IMR-90 (cell line): Measurements from ENCODE around the gene GSG1L. TPM values are rescaled to one million over a fixed set of nuclear protein-coding genes. Genes with fewer than 3 reads are reported as not detected.

Source experiments
- ATAC-seq: fragments of 200-7000 bp; cut with Tn5 transposase; 2 replicates; pipeline ENCODE4 v1.9.1; 2020; ENCODE audit warnings: low read depth, mild to moderate bottlenecking, moderate library complexity
- BruUV-seq: library from RNA; stranded (reverse); fragments of 400-500 nt; replicated peaks from 2 replicates; lab custom pipeline; 2021; lab: Mats Ljungman, UMichigan
- CTCF ChIA-PET: fragments of 300-600 bp; formaldehyde crosslinking; extraction: SDS; loops from one replicate; lab custom pipeline; 2021; ENCODE audit warnings: antibody characterized with exemption; lab: Yijun Ruan, JAX
- POLR2A ChIA-PET: fragments of 300-600 bp; sonication (Branson Sonifier 250); formaldehyde crosslinking; loops from one replicate; lab custom pipeline; 2022; ENCODE audit warnings: antibody characterized with exemption; ENCODE audit not compliant: unreplicated experiment; lab: Charles Lee
- DNase-seq: peaks from one replicate; pipeline ENCODE4 v3.0.0; 2013
- H2AFZ ChIP-seq: replicated peaks from 2 replicates; pipeline ENCODE3; 2013; ENCODE audit warnings: low read length, mild to moderate bottlenecking; ENCODE audit not compliant: poor library complexity
- H2AK5ac ChIP-seq: 2 replicates; pipeline ENCODE4 v1.6.1; 2013; ENCODE audit warnings: low read depth, low read length, inconsistent platforms
- H2AK9ac ChIP-seq: replicated peaks from 2 replicates; pipeline ENCODE3; 2013; ENCODE audit warnings: mild to moderate bottlenecking, low read depth, low read length, moderate library complexity; ENCODE audit not compliant: poor library complexity
- H2BK120ac ChIP-seq: 2 replicates; pipeline ENCODE4 v1.6.1; 2013; ENCODE audit warnings: low read depth, low read length, inconsistent platforms
- H2BK15ac ChIP-seq: 3 replicates; pipeline ENCODE4 v1.6.1; 2013; ENCODE audit warnings: low read depth, low read length, inconsistent platforms
- H2BK20ac ChIP-seq: 2 replicates; pipeline ENCODE4 v1.6.1; 2013; ENCODE audit warnings: low read depth, mild to moderate bottlenecking, inconsistent platforms, low read length, moderate library complexity
- H2BK5ac ChIP-seq: 2 replicates; pipeline ENCODE4 v1.6.1; 2013; ENCODE audit warnings: mild to moderate bottlenecking, low read depth, low read length, inconsistent platforms; ENCODE audit not compliant: poor library complexity, severe bottlenecking
- H3K14ac ChIP-seq: replicated peaks from 2 replicates; pipeline ENCODE4 v1.6.1; 2013; ENCODE audit warnings: low read depth, low read length, inconsistent platforms
- H3K18ac ChIP-seq: 2 replicates; pipeline ENCODE4 v1.6.1; 2013; ENCODE audit warnings: low read depth, low read length, control low read depth
- H3K23ac ChIP-seq: 2 replicates; pipeline ENCODE4 v1.6.1; 2013; ENCODE audit warnings: low read depth, low read length, inconsistent platforms
- H3K27ac ChIP-seq: 2 replicates; pipeline ENCODE4 v1.5.1; 2013; ENCODE audit warnings: mild to moderate bottlenecking, control low read depth, low read length; ENCODE audit not compliant: insufficient read depth
- H3K27me3 ChIP-seq: 2 replicates; pipeline ENCODE4 v1.6.1; 2013; ENCODE audit warnings: low read length; ENCODE audit not compliant: control insufficient read depth, insufficient read depth
- H3K36me3 ChIP-seq: 2 replicates; pipeline ENCODE4 v1.6.1; 2013; ENCODE audit warnings: low read length, mixed read lengths; ENCODE audit not compliant: control insufficient read depth, insufficient read depth
- H3K4ac ChIP-seq: 2 replicates; pipeline ENCODE4 v1.6.1; 2013; ENCODE audit warnings: low read depth, low read length, inconsistent platforms
- H3K4me1 ChIP-seq: 2 replicates; pipeline ENCODE4 v1.6.1; 2013; ENCODE audit warnings: low read length, mixed read lengths; ENCODE audit not compliant: control insufficient read depth, insufficient read depth
- H3K4me2 ChIP-seq: 2 replicates; pipeline ENCODE4 v1.6.1; 2013; ENCODE audit warnings: low read depth, mild to moderate bottlenecking, control low read depth, low read length, moderate library complexity
- H3K4me3 ChIP-seq: 2 replicates; pipeline ENCODE4 v1.5.1; 2013; ENCODE audit warnings: low read depth, mild to moderate bottlenecking, control low read depth, low read length, moderate library complexity; ENCODE audit not compliant: insufficient read depth
- H3K56ac ChIP-seq: 2 replicates; pipeline ENCODE4 v1.6.1; 2013; ENCODE audit warnings: low read length, inconsistent platforms; ENCODE audit not compliant: insufficient read depth; ENCODE audit errors: extremely low read depth
- H3K79me1 ChIP-seq, 2 experiments: 2 replicates each; pipeline ENCODE4 v1.6.1; 2013; ENCODE audit warnings: low read length in 2 of 2, inconsistent platforms in 1 of 2, low read depth in 1 of 2
- H3K9ac ChIP-seq: 2 replicates; pipeline ENCODE4 v1.6.1; 2013; ENCODE audit warnings: low read depth, low read length, control low read depth
- H3K9me1 ChIP-seq: 2 replicates; pipeline ENCODE4 v1.6.1; 2013; ENCODE audit warnings: low read length, inconsistent platforms; ENCODE audit not compliant: insufficient read depth
- H3K9me3 ChIP-seq: 2 replicates; pipeline ENCODE4 v1.6.1; 2013; ENCODE audit warnings: low read length; ENCODE audit not compliant: control insufficient read depth, insufficient read depth
- H4K20me1 ChIP-seq: 2 replicates; pipeline ENCODE4 v1.6.1; 2013; ENCODE audit warnings: low read length, inconsistent platforms; ENCODE audit not compliant: insufficient read depth
- H4K5ac ChIP-seq: 2 replicates; pipeline ENCODE4 v1.6.1; 2013; ENCODE audit warnings: mild to moderate bottlenecking, low read depth, low read length, control low read depth
- H4K8ac ChIP-seq, 2 experiments: 2 replicates each; pipeline ENCODE4 v1.6.1; 2013; ENCODE audit warnings: low read depth in 2 of 2, low read length in 2 of 2, control low read depth in 1 of 2, inconsistent platforms in 1 of 2
- H4K91ac ChIP-seq: 2 replicates; pipeline ENCODE4 v1.6.1; 2013; ENCODE audit warnings: low read depth, low read length, inconsistent platforms; ENCODE audit not compliant: insufficient read depth
- CTCF ChIP-seq: conservative IDR thresholded peaks from 2 replicates; pipeline ENCODE4 v1.5.1; 2012; ENCODE audit warnings: mild to moderate bottlenecking, low read depth, low read length, improper control_type of control experiment
- MAFK ChIP-seq: IDR thresholded peaks from 2 replicates; pipeline ENCODE4 v1.6.1; 2012; ENCODE audit warnings: low read depth, low read length, improper control_type of control experiment
- WGBS, 2 experiments: methylation state at CpG; one replicate each; pipeline versions ENCODE4 v1.1.5 to v1.1.7; 2013; ENCODE audit warnings: missing lambda C conversion rate in 2 of 2; ENCODE audit not compliant: insufficient read length in 1 of 2; ENCODE audit errors: extremely low coverage in 2 of 2; 5-methylcytosine and 5-hydroxymethylcytosine counted together
- dilution Hi-C: fragments of 300-500 bp; cut with HindIII; formaldehyde crosslinking; loops from one replicate; pipeline ENCODE4 v1.14.3; 2018; ENCODE audit warnings: low sequenced_read_pairs; ENCODE audit not compliant: unreplicated experiment
- in situ Hi-C: fragments of 300-500 bp; cut with MboI; formaldehyde crosslinking; loops from 3 replicates; pipeline ENCODE4 v1.14.3; 2019; ENCODE audit warnings: low sequenced_read_pairs, inconsistent platforms, mixed read lengths
- intact Hi-C: fragments of 100-400 bp; cut with micrococcal nuclease; formaldehyde crosslinking; loops from 2 replicates; pipeline ENCODE4 v1.10.0; 2022
- polyA plus RNA-seq, 3 experiments: library from polyadenylated mRNA; depleted of rRNA; stranded (reverse); fragments of >200 nt; gene quantifications; 2 replicates each; pipeline ENCODE4 v1.2.3, GENCODE V29; 2012; ENCODE audit warnings: low replicate concordance in 1 of 3
- total RNA-seq: library from RNA; depleted of rRNA; stranded (reverse); fragments of >200 nt; gene quantifications from 2 replicates; pipeline ENCODE4 v1.2.3, GENCODE V29; 2012

Gene GSG1L
- total and polyA plus RNA-seq, 2 of the 4 experiments (the other 2 are of a cell fraction): not detected

DNA sequence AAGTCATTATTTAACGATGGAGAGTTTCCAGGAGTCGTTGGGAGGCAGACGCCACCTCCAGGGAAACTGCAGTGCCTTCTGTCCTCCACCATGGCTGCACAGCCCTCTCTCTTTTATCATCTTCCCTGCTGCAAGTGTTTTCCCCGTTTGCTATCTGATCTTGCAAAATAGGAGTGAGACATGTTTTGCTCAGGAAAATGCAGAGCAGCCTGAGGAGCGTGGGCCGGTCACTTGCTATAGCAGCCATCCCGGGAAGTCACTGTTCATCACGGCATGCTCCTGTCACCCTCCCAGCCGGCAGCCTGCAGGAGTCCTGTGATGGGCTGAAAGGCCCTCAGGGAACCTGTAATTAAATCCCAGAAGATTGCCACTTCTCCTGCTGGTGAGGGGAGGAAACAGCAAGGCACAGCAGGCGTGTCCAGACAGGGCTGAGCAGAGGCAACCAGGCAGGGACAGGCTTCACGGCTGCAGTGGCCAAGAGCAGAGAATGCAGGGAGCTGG is 143.1 kb downstream of the GSG1L start:
- Histone ChIP-seq H3K9me1 (no peaks in the 10 kb centered on the region), H4K8ac (no peak overlapping the region), H2BK20ac (no peak overlapping the region), H3K14ac (no peak overlapping the region), H3K4me1 (no peaks in the 10 kb centered on the region), H3K9me3 (no peaks in the 10 kb centered on the region), H3K4ac (no peak overlapping the region), H3K4me2 (no peak overlapping the region), H4K91ac (no peak overlapping the region), H2BK120ac (no peak overlapping the region), H3K18ac (no peak overlapping the region), H2BK5ac (no peak overlapping the region), H3K56ac (no peak overlapping the region), H4K20me1 (no peaks in the 10 kb centered on the region), H3K4me3 (no peak overlapping the region), H2BK15ac (no peak overlapping the region), H2AFZ (no peak overlapping the region), H2AK5ac (no peak overlapping the region), H4K5ac (no peak overlapping the region), H3K27ac (no peak overlapping the region), H3K23ac (no peak overlapping the region), H2AK9ac (peak overlapping the region; percentile 10), H3K9ac (no peak overlapping the region), H3K79me1 (no peaks in the 10 kb centered on the region), H3K36me3 (no peaks in the 10 kb centered on the region), H3K27me3 (peaks cover 2% of the 10 kb centered on the region; the same call in 1 of the 2 replicates)
- BruUV-seq: no TSS peak
- dilution Hi-C loops: no loop called here
- in situ Hi-C loops: no loop called here
- ATAC-seq (no peak), DNase-seq (no peak)
- intact Hi-C loops: no loop called here
- ChIA-PET CTCF (no interaction called here), POLR2A (no interaction called here)
- TF ChIP-seq MAFK (no peak), CTCF (0 out of 2 replicates have a peak, but pooled peaks have one; percentile 12)
- WGBS, 2 experiments: no CpG with 5 or more reads among the region's 11 CpGs
